Measurements from ENCODE around the gene ITGA11.

The ITGA11 gene

DNA sequence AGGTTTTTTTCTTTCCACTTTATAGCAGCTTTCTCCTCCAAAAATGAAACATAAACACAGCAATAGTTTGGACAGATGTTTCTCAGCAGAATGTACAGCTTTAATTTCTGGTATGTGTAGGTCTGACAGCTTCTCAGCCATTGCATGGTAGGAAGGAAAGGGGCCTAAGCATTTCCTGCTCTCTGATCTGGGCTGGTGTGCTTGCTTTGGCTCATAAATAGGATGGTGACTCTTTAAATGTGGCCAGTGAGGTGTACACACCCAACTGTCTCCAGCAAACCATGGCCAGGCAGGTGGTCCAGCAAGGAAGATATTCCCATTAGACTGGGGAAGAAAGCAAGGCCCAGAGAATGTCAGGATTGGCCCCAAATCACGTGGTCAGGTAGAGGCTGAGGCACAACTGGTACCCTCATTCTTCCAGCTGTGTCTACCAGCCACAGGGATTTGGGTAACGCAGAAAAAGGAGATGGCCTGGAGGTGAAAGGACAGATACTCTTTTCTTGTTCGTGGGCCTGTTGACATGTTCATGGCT lies 52.1 kb downstream of the ITGA11 start:
- no peak for DNase-seq (ENCODE audit: low spot score)
- TF ChIP-seq, protein P1, sequence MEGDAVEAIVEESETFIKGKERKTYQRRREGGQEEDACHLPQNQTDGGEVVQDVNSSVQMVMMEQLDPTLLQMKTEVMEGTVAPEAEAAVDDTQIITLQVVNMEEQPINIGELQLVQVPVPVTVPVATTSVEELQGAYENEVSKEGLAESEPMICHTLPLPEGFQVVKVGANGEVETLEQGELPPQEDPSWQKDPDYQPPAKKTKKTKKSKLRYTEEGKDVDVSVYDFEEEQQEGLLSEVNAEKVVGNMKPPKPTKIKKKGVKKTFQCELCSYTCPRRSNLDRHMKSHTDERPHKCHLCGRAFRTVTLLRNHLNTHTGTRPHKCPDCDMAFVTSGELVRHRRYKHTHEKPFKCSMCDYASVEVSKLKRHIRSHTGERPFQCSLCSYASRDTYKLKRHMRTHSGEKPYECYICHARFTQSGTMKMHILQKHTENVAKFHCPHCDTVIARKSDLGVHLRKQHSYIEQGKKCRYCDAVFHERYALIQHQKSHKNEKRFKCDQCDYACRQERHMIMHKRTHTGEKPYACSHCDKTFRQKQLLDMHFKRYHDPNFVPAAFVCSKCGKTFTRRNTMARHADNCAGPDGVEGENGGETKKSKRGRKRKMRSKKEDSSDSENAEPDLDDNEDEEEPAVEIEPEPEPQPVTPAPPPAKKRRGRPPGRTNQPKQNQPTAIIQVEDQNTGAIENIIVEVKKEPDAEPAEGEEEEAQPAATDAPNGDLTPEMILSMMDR (conservative IDR thresholded peaks at IDR 0.05; ENCODE audit: low read depth) = no peak
- POLR2A ChIA-PET (ENCODE audit: low non-redundant PET) = no interaction called here
- CTCF ChIA-PET = interaction anchor here (0.6 kb wide), 2 partner anchors 20 to 115 kb away, joined by 3 read pairs; no protein-coding TSS in a partner anchor
- H3K27ac ChIP-seq = no peak overlapping the region

DNA sequence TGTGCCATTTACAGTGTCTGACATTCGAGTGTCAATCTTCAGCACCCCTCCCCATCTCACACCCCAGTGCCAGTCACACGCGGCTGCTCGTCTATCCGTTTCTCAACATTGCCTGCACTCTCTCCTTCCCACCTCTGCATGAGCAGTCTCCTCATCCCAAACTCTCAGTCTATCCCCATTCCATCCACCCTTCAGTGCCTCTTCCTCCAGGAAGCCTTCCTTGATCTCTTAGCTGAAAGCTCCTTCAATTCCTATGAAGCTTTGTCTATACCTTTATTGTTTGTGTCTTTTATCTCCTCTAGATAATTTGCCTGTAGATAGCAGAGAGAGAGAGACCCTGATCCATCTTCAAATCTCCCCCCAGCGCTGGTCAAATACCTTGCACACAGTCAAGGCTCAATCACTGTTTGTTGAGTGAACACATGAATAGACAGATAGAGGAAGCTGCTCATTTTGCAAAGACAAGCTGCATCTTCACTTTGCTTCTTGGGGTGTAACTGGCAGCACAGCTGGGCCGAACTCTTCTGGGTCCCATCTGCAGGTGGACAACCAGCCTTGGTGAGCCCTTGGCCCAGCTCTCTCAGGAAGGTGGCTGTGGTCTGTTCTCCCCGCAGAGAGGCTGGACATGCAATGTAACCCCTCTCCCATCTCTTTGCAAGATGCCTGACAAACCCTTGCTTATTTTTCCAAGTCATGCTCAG lies 52.8 kb downstream of the ITGA11 start:
- no peak overlapping the region for H3K27ac ChIP-seq
- DNase-seq (ENCODE audit: low spot score) = no peak
- ChIA-PET POLR2A (ENCODE audit: low non-redundant PET) (no interaction called here), CTCF (interaction anchor here (0.6 kb wide), 2 partner anchors 19 to 116 kb away, joined by 3 read pairs; no protein-coding TSS in a partner anchor)
- TF ChIP-seq, protein P1 (conservative IDR thresholded peaks at IDR 0.05; ENCODE audit: low read depth) = no peak

DNA sequence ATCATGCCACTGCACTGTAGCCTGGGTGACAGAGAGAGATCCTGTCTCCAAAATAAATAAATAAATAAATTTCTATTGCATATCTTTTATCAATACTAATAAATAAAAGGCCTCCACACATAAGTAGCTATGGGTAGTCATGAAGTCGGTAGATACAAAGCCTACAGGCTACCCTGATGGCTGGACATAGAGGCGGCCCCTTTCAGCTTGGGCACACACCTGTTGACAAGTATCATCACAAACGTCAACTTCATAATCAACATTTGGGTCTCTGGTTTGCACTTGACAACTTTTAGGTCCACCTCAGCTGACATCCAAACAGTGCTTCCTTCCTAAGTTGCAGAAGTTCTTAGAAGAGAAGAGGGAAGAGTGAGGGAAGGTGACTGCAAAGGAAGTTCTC lies 53.4 kb downstream of the ITGA11 start:
- no peak for DNase-seq (ENCODE audit: low spot score)
- no peak overlapping the region for H3K27ac ChIP-seq
- TF ChIP-seq, protein P1 (conservative IDR thresholded peaks at IDR 0.05; ENCODE audit: low read depth) = no peak
- ChIA-PET CTCF (no interaction called here), POLR2A (ENCODE audit: low non-redundant PET) (no interaction called here)

DNA sequence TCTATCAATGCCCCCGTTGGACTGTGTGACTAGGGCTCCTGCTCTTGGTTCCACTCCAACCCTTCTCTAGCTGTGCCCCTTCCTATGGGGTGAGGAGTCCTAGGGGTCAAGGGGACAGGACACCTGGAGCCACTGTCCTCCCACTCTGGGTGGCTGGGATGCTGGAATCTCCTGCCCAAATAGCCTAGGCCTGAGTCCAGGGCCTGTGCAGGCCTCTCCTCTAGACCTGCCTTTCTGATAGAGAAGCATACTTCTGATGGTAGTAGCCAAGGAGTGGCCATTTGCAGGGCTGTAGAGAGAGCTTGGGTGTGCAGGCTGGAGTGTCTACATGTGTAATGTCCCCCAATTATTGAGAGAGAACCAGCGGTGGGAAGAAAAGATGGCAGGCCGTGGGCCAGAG lies 54.2 kb downstream of the ITGA11 start:
- CTCF ChIA-PET = no interaction called here
- no peak for DNase-seq (ENCODE audit: low spot score)
- TF ChIP-seq, protein P1 (conservative IDR thresholded peaks at IDR 0.05; ENCODE audit: low read depth) = no peak
- POLR2A ChIA-PET (ENCODE audit: low non-redundant PET) = no interaction called here
- H3K27ac ChIP-seq = no peak overlapping the region

DNA sequence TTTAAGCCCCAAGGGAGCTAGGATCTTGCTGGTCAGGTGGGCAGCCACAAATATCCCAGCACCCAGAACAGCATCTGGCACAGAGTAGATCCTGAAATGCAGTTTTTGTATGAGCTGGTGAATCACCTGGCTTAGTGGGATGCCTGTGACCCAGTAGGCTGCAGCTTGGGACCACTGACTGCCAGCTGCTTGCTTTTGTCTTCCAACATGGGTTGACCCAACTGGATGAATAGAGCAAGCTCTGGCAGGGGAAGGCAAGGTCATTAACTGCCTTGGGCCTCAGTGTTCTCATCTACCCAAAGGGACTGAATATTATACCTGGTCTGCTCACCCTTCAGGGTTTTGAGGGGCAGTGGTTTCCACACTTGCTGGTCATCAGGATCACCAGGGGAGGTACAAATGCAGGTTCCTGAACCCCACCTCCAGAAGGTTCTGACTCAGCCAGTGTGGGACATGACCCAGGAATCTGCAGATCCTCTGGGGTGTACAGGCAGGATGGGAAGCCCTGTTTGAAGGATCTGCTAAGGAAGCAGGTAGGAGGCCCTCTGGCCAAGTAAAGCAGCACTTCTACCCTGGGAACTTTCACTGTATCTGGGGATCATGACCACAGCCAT lies 55.4 kb downstream of the ITGA11 start:
- no peak for DNase-seq (ENCODE audit: low spot score)
- no peak overlapping the region for H3K27ac ChIP-seq
- TF ChIP-seq, protein P1 (conservative IDR thresholded peaks at IDR 0.05; ENCODE audit: low read depth) = no peak
- CTCF ChIA-PET = interaction anchor here (0.7 kb wide), 1 partner anchor 943 kb away, joined by 3 read pairs; no protein-coding TSS in a partner anchor
- POLR2A ChIA-PET (ENCODE audit: low non-redundant PET) = no interaction called here

DNA sequence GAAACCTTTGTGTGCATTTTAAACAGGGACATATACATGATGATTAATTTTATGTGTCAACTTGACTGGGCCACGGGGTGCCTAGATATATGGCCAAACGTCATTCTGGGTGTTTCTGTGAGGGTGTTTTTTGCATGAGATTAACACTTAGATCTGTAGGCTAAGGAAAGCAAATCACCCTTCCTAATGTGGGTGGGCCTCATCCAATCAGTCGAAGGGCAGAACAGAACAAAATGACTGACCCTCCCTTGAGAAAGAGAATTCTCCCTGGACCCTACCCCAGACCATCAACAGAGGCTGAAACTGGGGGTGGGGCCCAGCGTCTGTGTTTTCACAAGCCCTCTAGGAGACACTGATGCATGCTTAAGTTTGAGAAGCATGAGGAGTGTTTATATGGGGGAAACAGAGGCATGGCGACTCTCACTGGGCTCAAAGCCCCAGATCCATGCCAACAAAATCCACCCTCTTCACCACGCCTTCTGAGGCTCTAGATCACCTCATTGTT lies 56.2 kb downstream of the ITGA11 start:
- TF ChIP-seq, protein P1 (conservative IDR thresholded peaks at IDR 0.05; ENCODE audit: low read depth) = no peak
- no peak for DNase-seq (ENCODE audit: low spot score)
- POLR2A ChIA-PET (ENCODE audit: low non-redundant PET) = no interaction called here
- CTCF ChIA-PET = no interaction called here
- H3K27ac ChIP-seq = no peak overlapping the region

Data from RWPE1 (cell line).